Activated CD4-positive, alpha-beta T cell treated with anti-CD3 and anti-CD28 coated beads, Interleukin-2, Interleukin-4, amounts not matched to agents 100 ng/mL and 50 ng/mL, durations not matched to agents 16 hours and 8 hours (primary cell): Measurements from ENCODE around the gene EHD2.
"Not testable (repeated sequence)": the region's sequence is repeated elsewhere in the genome, so short reads cannot be mapped to it uniquely, and the experiment has no call there.

Experiments used
- DNase-seq: peaks from one replicate; pipeline ENCODE4 v3.0.0-alpha.2; 2020; ENCODE audit warnings: low spot score

Gene EHD2

GRCh38 chr19:47752440-47753211, 39.4 kb downstream of the EHD2 start:
- DNase-seq = no peak

GRCh38 chr19:47754206-47755064, 41.2 kb downstream of the EHD2 start:
- DNase-seq = no peak

GRCh38 chr19:47755065-47755761, 42.0 kb downstream of the EHD2 start:
- DNase-seq = no peak

GRCh38 chr19:47755762-47756626, 42.8 kb downstream of the EHD2 start:
- DNase-seq = no peak

GRCh38 chr19:47756627-47756929, 43.4 kb downstream of the EHD2 start:
- no peak for DNase-seq

GRCh38 chr19:47756953-47757608, 43.9 kb downstream of the EHD2 start:
- no peak for DNase-seq

GRCh38 chr19:47757617-47758442, 44.6 kb downstream of the EHD2 start:
- no peak for DNase-seq

GRCh38 chr19:47758443-47758804, 45.2 kb downstream of the EHD2 start:
- no peak for DNase-seq

GRCh38 chr19:47760632-47760999, 47.4 kb downstream of the EHD2 start:
- no peak for DNase-seq

GRCh38 chr19:47761566-47761965, 48.3 kb downstream of the EHD2 start:
- DNase-seq = no peak

GRCh38 chr19:47762151-47762550, 48.9 kb downstream of the EHD2 start:
- DNase-seq = no peak

- no peak for DNase-seq
Measured at GRCh38 chr19:47762615-47763308, 49.5 kb downstream of the EHD2 start.

- not testable (repeated sequence) for DNase-seq
Measured at GRCh38 chr19:47764705-47765104, 51.5 kb downstream of the EHD2 start.

GRCh38 chr19:47765523-47766358, 52.5 kb downstream of the EHD2 start:
- peak; percentile 19 for DNase-seq

- DNase-seq = no peak
Measured at GRCh38 chr19:47766359-47766620, 53.1 kb downstream of the EHD2 start.

GRCh38 chr19:47766670-47767069, 53.4 kb downstream of the EHD2 start:
- no peak for DNase-seq

GRCh38 chr19:47767349-47767748, 54.1 kb downstream of the EHD2 start:
- DNase-seq = no peak

GRCh38 chr19:47768604-47769003, 55.4 kb downstream of the EHD2 start:
- no peak for DNase-seq

GRCh38 chr19:47769534-47769933, 56.3 kb downstream of the EHD2 start:
- DNase-seq = no peak
